ENCODE measurements around the gene INSIG1. TPM values are rescaled to one million over a fixed set of nuclear protein-coding genes. Genes with fewer than 3 reads are reported as not detected.

The INSIG1 gene
- total RNA-seq, 1 donor from 2014 or later, result 88.8 TPM

Other genes with a start within 250 kb of the INSIG1 start
- gene HTR5A, start 227.6 kb upstream of the INSIG1 start, total RNA-seq, result not detected in 2 replicates
- not detected in 2 replicates for gene EN2, start 160.3 kb downstream of the INSIG1 start, total RNA-seq
- not detected in 2 replicates for gene CNPY1, start 248.7 kb downstream of the INSIG1 start, total RNA-seq